Eye (tissue), 1 donor: ENCODE data around the gene DDX56.

Source experiments
- DNase-seq: peaks from one replicate; pipeline ENCODE4 v3.0.0-alpha.2; 2015

DDX56 gene

GRCh38 chr7:44534087-44534486 lies 39.6 kb downstream of the DDX56 start:
- peak; percentile 5 for DNase-seq

- no peak for DNase-seq
Measured at GRCh38 chr7:44533301-44534055, 40.2 kb downstream of the DDX56 start.

GRCh38 chr7:44531421-44532380 lies 42.0 kb downstream of the DDX56 start:
- no peak for DNase-seq

GRCh38 chr7:44530990-44531389 lies 42.7 kb downstream of the DDX56 start:
- no peak for DNase-seq

GRCh38 chr7:44524811-44525388 lies 48.8 kb downstream of the DDX56 start:
- DNase-seq = no peak

GRCh38 chr7:44522315-44522714 lies 51.4 kb downstream of the DDX56 start:
- DNase-seq = no peak

GRCh38 chr7:44521347-44522095 lies 52.2 kb downstream of the DDX56 start:
- no peak for DNase-seq

- DNase-seq = no peak
Measured at GRCh38 chr7:44520574-44520973, 53.1 kb downstream of the DDX56 start.

GRCh38 chr7:44519546-44519945 lies 54.2 kb downstream of the DDX56 start:
- no peak for DNase-seq

GRCh38 chr7:44518761-44519160 lies 54.9 kb downstream of the DDX56 start:
- no peak for DNase-seq

- no peak for DNase-seq
Measured at GRCh38 chr7:44517175-44517574, 56.5 kb downstream of the DDX56 start.
